NCI-H345 treated with DMSO at 0.1 percent for 48 hours (cell line): ENCODE data around the gene SEZ6L.

Experiments used
- DNase-seq: peaks from one replicate; lab custom pipeline; 2025; ENCODE audit not compliant: unreplicated experiment; lab: John Stamatoyannopoulos, UW

Gene SEZ6L

DNA sequence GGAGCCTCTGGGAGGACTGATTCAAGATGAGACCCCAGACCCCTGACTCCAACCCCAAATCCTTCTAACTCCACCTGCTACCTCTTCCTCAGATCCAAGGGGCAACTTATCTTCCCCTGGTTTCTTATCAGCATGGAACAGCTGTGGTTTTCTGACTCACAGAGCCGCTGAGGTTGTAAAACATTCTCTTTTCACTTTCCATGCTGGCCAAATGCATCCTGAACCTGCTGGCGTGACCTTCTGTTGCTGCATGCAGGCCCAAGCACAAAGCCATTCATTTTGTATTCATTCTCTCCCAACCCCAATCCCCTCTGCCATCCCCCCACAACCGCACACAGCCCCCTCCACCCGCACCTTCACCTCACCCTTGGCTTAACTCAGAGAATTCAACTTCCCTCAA lies 70.3 kb downstream of the SEZ6L start:
- DNase-seq: no peak

DNA sequence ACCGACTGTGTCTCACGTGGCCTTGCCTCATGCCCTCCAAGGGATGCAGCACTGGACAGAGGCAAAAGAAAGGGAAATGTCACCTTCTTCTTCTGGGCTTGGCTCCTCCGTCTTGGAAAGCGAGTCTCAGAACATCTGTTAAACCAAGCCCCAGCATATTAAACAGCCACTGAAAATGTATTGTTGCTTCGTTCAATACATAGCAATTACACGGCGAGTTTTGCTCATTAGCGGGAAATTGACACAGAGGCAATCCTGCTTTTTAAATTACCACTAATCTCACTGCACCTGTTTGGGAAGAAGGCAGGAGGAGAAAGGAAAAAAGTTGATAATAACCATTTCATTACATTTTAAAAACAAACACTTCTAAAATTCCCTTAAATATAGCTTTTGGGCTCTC lies 72.1 kb downstream of the SEZ6L start:
- DNase-seq: no peak

DNA sequence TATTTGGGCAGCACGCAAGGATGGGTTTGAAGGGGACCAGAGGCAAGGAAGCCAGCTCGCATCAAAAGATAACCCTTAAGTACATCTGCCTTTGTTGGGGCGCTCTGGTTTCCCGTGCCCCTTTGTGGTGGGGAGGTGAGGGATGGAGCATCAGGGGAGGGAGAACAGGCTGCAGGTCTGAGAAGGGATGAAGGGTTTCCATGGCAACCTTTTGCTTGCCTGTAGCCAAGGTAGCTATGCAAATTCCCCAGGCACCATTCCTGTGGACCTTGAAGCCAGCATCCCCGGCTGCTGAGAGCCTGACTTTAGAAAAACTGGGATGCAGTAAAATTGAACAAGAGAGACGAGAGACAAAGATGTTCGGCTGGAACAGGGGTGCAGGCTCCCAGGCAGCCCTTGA lies 75.7 kb downstream of the SEZ6L start:
- DNase-seq: no peak

DNA sequence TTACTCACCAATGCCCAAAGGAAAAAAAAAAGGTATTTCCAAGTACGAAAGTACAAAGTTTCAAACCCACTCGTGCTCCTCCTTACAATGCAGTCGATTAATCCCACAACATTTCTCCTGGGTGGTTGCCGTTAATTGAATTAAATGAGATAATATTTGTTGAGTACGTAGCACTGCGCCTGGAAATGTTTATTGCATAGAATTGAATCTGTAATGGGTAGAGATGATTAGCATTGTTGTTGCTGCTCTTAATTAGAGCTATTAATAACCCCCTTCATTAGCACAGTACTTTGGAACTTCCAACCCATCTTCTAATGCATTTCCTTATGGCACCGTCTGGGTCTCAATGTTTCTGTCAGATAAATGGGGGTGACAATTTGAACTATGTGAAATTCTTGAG lies 77.3 kb downstream of the SEZ6L start:
- no peak for DNase-seq

DNA sequence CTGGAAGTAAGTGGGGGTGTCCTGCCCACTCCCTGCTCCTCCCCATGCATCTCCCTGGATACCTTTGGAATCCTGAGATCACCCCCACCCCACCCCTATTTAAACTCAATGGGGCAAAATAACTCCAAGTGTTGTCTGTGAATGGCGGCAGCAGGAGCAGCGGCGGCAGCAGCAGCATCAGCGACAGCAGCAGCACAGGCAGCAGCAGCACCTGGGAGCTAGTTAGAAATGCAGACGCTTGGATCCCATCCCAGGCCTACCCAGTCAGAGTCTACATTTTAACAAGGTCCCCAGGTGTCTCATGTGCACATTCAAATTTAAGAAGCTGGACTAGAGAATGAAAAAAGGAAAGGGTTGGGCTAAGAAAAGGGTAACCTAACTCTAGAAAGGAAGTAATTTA lies 82.6 kb downstream of the SEZ6L start:
- no peak for DNase-seq

DNA sequence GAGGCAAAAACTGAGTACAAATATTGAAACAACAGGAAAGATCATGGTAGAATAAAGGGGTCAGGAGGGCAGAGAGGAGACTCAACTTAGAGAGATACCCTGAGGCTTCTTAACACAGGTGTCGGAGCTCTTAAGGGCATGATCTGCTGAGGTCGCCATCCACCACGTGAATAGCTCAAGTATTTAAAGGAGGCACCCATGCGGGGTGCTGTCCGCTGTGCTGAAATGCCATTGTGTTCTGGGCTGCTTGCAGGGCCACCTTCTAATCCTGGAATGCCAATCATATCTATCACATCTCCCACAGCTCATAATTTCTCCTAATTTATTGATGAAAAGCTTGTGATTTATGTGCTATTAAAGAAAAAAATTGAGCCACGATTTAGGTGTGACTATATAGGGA lies 90.2 kb downstream of the SEZ6L start:
- DNase-seq: no peak

DNA sequence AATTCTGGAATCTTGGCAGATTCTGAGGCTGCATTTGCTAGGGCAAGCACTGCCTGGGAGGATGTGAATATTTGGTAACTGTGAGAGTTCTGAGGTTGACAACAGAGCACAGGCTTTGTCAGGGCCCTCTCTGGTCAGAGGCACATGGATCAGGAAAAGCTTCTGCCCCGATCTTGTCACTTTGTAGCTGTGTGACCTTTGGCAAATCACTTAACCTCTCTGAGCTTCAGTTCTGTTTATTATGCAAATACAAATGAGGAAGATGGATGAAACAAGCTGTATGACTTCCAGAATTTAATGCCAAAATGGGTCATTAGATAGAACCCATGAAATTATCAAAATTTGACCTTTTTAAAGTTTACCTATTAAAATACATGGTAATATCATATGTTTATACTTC lies 94.9 kb downstream of the SEZ6L start:
- no peak for DNase-seq

DNA sequence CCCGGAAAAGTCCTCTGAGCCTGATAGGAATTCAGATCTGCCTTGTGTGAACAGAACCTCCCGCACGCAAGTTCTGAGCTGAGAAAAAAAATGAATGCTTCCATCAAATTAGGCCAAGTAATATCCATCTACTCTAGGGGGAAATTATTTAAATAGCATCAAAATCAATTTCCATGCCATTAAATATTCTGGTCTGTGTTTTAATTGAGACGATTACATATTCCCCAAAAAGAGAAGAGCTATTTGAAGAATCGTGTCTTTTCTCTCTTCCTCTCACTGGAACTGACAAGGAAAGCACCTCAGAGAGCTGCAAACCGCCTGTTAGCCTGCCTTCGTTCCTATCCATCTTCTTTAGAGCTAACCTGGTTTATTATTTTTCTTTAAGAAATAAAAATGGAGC lies 96.0 kb downstream of the SEZ6L start:
- no peak for DNase-seq

DNA sequence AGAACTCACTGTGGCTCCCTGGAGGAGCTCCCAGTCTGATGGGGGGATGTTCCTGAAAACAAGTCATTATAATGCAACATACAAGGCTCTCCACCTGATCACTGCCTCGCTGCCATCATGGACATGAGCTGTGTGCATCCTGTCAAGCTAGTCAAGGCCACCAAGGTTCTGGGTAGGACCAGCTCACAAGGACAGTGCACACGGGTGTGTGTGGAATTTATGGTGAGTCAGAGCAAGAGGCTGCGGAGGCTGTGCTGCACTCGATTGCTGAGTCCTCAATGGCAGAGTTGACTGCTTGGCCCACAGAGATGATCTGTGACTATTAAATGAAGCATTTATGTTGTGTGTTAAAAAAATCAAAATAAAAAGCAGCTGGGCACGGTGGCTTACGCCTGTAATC lies 96.6 kb downstream of the SEZ6L start:
- no peak for DNase-seq

DNA sequence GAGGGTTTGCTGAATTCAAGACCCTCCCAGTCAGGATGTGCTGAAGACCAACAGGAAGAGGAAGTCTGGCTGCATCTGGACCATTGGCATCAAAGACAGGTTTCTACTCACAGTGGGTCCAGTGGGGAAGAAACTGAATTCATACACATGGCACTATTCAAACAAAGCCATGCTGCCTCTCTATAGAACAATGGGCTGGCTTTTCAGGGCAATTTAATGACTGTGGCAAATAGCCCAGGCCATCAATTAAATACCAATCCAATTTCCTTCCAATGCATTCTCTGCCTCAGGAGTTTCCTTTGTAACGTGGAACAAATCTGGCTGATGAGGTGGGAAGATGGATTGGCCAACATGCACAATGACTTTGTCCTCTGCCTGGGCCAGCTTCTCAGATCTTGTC lies 98.6 kb downstream of the SEZ6L start:
- no peak for DNase-seq

DNA sequence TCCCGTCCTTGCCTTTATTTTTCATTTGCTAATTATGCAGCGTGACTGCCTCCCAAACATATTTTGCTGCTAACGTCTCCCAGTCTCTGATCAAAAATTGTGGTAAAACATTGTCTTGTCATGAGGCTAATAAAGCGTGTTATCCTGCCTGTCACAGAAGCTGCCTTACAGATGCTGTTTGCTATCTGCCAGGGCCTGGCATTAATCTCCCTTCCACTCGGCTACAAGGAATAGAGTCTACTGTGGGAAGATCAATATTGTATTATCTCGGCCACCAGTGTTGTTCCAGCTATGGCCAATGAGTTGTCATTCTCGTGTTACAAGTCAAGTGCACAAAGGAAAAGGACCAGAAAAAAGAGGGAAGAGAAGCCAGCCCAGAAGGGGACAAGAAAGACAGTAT lies 100.3 kb downstream of the SEZ6L start:
- DNase-seq: no peak

DNA sequence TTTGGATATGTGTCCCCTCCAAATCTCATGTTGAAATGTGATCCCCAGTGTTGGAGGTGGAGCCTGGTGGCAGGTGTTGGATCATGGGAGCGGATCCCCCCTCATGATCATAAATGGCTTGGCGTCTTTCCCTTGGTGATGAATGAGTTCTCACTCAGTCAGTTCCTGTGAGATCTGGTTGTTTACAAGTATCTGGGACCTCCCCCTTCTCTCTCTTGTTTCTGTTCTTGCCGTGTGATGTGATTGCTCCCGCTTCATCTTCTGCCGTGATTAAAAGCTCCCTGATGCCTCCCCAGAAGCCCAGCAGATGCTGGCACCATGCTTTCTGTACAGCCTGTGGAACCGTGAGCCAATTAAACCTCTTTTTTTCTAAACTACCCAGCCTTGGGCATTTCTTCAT lies 102.2 kb downstream of the SEZ6L start:
- DNase-seq: no peak

DNA sequence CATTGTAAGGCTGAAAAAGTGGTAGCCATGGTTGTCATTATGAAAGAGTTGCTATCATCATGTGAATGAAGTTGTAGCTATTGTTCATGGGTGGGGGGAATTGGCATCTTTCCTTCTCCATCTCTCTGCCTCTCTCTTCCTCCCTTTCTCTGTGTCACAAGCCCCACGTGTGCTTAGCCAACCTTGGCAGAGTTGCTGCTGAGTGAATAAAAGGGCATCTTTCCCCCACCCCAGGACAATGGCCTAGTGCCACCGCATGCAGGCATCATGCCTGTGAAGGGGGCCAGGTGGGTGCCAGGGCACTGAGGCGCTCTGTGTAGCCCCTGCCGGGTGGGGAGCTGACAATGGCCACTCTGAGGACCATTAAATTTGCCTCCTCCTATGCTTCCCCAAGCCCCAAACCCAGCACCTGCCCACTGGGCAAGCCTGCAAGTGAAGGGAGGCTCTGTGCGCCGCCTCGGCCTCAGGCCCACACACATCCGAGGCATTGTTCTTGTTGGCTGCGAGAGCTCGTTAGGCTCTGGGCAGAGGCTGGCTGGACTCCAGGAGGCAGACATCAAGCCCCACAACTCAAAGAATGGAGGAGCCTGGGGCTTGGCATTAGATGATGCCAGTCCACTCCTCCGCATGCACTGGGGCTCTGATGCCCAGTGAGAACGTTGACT lies 103.9 kb downstream of the SEZ6L start:
- DNase-seq: no peak

DNA sequence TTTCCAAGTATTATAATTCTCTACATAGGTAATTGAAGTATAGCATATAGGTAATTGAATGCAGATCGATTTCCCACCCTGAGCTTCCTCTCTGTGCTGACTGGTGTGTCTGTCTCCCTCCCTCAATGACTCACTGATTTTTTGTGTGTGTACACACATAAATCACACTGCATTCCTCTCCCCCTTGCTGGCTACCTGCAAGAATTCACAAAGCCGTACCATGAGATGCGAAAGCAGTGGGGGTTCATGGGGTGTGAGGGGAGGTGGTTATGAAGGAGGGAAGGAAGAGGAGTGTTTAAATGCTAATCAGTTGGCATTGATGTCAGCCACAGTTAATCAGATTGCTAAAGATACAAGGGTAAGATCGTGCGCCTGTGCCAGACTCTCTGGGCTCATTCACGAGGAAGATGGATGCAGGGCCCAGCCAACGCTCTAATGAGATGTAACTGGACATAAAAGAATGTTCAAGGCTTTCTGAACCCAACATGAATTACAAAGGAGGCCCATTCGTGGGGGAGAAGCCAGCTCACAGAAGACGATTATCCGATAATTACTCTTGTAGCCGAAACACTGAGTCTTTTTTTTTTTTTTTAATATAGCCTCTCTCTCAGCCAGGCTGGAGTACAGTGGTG lies 107.4 kb downstream of the SEZ6L start:
- no peak for DNase-seq

DNA sequence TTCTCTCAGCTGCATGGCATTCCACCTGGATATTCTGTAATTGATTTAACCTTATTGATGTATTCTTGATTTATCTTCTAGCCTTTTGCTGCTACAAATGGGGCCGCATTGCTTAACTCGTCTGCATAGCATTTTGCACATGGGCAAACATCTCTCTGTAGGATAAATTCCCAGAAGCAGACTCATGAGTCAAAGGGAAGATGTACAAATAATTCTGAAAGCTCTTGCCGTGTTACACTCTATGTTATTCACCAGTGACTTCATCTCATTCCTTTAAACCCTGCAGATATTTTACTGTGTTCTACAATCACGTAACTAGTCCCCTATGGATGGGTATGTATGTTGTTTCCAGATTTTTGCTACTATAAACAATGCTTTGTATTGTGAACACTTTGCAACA lies 112.7 kb downstream of the SEZ6L start:
- DNase-seq: no peak

DNA sequence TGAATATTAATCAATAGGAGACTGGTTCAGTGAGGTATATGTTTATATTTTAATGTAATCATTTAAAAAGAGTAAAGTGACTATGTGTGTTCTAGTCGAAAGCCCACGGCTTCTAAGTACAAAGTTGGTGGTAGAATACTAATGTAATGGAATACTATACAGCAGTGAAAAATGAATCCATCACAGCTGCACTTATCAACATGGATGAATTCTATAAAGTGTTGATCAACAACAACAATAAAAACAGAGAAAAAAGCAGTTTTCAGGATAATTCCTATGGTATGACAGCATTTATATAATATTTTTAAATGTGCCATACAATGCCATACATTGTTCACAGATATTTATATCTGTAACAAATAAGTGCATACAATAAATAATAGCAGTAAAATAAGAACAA lies 114.1 kb downstream of the SEZ6L start:
- DNase-seq: no peak

DNA sequence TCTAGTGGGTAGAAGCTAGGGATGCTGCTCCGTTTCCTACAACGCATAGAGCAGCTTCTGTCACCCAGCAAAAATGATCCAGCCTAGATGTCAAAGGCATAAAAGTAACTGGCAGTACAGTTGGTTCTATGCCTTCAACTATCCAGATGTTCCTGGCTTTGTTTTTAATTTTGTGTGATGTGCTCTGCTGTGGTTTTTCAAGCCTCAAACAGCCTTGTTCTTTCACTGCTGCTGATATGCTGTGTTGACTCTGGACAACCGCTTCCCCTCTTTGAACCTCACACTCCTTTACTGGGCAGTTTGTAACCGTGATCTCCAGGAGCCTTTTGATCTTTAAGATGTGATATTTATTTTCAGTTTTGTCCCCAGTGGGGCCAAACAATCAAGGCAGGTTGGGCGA lies 116.4 kb downstream of the SEZ6L start:
- no peak for DNase-seq

DNA sequence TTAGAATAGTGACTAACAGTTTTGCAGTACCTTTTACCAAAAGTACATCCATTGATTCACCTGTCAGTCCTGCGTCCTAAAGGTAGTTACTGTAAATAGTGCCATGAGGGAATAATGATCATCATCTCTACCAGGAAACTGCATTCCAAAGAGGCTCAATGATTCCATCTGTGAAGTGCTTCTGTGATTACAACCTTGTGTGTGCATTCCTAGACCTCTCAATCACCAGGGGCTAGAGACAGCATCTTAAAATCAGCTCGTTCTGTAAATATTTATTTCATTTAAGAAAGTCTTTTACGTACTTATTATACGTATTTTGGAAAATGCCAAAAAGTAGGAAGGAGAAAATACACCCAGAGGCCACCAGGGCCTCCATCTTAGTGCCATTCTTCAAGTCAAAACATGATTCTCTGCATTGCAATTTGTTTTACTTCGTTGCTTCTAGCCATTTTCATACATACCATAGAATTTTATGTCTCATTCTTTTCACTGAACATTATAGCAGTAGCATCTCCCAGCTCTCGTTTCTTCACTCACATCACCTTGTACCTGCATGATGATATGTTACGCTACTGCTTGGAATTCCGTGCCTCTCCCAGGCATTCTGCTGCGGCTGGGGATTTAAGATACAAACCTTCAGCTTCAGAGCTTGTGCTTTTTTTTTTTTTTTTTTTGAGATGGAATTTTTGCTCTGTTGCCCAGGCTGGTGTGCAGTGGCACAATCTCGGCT lies 117.0 kb downstream of the SEZ6L start:
- no peak for DNase-seq

DNA sequence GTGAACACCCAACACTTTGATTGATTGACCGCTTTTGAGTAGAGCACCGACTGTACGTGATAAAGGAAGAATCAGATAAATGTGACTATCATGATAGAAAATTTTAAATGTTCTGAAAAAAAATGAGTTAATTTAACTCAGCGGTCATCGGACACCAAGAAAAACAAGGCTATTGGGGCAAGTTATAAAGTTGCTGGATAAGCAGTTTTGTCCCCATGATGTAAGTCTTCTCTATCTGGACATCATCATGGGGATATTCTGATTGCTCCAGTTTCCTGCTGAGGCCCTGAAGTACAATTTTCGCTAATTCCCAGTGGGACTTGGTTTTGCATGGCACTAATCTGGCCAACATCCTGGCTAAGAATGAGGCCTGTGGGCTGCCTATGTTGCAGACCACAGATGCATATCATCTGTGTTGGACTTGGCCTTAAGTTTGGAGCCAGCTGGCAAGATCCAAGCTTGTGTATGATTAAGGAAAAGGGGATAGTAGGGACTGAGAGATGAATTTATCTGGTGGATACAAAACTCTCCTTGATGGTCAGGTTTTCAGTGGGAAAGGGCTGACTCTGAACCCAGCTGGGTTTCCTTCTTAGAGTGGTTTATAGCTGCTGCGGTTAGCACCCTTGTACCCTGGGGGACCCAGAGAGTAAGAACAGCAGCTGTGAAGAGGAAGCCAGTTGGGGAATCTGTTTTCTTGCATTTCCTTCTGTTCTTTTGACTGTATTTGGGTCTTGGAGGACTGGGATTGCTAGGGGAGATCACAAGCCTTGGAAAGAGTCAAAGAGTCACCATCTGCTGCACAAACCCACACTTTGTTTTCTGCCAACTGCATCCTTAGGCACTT lies 118.3 kb downstream of the SEZ6L start:
- no peak for DNase-seq

DNA sequence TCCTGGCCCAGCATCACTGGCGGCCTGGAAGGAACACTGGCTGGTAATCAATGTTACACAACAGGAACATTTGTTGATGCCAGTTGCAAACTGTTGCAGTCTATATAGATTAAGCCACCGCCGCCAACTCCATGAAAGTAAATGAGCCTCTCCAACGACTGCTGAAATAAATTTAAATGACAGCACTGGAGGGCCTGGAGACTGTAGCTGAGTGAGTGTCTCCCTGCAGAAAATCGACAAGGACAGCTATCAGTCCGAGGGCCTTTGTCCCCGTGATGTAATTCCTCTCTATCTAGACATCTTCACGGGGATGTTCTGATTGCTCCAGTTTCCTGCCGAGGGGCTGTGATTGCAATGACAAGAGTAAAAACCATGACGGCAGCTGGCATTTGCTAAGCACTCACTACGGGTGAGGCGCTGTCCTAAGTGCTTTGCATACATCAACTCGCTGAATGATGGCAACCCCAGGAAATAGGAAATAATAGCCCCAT lies 120.4 kb downstream of the SEZ6L start:
- DNase-seq: no peak

DNA sequence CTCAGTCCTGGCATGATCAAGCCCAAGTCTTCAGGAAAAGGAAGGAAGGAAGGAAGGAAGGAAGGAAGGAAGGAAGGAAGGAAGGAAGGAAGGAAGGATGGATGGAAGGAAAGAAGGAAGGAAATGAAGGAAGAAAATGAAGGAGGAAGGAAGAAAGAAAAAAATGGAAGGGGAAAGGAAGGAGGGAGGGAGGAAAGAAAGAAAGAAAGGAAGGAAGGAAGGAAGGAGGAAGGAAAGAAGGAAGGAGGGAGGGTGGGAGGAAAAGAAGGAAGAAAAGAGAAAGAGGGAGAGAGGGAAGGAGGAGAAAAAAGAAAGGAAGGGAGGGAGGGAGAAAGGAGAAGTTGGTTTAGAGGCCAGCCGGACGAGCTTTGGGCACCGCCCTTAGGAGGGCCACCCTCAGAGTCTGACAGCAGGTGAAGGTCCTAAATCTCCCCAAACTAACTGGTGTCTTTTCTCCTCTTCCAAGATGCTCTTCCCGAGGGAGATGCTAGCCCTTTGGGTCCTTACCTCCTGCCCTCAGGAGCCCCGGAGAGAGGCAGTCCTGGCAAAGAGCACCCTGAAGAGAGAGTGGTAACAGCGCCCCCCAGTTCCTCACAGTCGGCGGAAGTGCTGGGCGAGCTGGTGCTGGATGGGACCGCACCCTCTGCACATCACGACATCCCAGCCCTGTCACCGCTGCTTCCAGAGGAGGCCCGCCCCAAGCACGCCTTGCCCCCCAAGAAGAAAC lies 122.8 kb downstream of the SEZ6L start:
- DNase-seq: no peak
